GM12865 (cell line): Measurements from ENCODE around the gene CENPB.

ENCODE experiments used
- DNase-seq: peaks from one replicate; pipeline ENCODE4 v3.0.0; 2010; ENCODE audit warnings: low read depth
- H3K4me3 ChIP-seq: 2 replicates; pipeline ENCODE4 v1.5.1; 2011; ENCODE audit warnings: mild to moderate bottlenecking, low read depth, low read length, control low read depth
- CTCF ChIP-seq: IDR thresholded peaks from 2 replicates; pipeline ENCODE4 v1.5.1; 2011; ENCODE audit warnings: low read length, control low read depth, low read depth, inconsistent platforms; ENCODE audit not compliant: insufficient read depth; ENCODE audit errors: missing control alignments

The CENPB gene

GRCh38 chr20:3782597-3782996 is 3.9 kb downstream of the CENPB start:
- no peak for DNase-seq
- no peak for TF ChIP-seq CTCF
- H3K4me3 ChIP-seq = no peak overlapping the region

GRCh38 chr20:3781153-3781910 is 5.2 kb downstream of the CENPB start, which contains the start of gene SPEF1:
Gene SPEF1, minus strand, starts transcription at chr20:3781448. Its CDS starts 161 bp downstream, at chr20:3781287.
- peak; percentile 80 for DNase-seq
- TF ChIP-seq CTCF = no peak
- H3K4me3 ChIP-seq = no peak within 1 kb of the TSS

GRCh38 chr20:3778976-3779375 is 7.6 kb downstream of the CENPB start:
- no peak for DNase-seq
- no peak for TF ChIP-seq CTCF
- no peak overlapping the region for H3K4me3 ChIP-seq

GRCh38 chr20:3777716-3778629 is 8.6 kb downstream of the CENPB start:
- no peak for DNase-seq
- TF ChIP-seq CTCF = no peak
- H3K4me3 ChIP-seq = no peak overlapping the region; the same call in 1 of the 2 replicates

- no peak for DNase-seq
- H3K4me3 ChIP-seq = no peak overlapping the region
- no peak for TF ChIP-seq CTCF
These were observed 9.2 kb downstream of the CENPB start for GRCh38 chr20:3777381-3777715.

GRCh38 chr20:3775457-3776108 is 11.0 kb downstream of the CENPB start:
- TF ChIP-seq CTCF = no peak
- DNase-seq = no peak
- H3K4me3 ChIP-seq = no peak overlapping the region
